CD1c-positive myeloid dendritic cell (primary cell): ENCODE data around the gene LCE1A.

Experiments used
- DNase-seq: peaks from one replicate; pipeline ENCODE4 v3.0.0-alpha.2; 2016; ENCODE audit errors: extremely low spot score

LCE1A gene

DNA sequence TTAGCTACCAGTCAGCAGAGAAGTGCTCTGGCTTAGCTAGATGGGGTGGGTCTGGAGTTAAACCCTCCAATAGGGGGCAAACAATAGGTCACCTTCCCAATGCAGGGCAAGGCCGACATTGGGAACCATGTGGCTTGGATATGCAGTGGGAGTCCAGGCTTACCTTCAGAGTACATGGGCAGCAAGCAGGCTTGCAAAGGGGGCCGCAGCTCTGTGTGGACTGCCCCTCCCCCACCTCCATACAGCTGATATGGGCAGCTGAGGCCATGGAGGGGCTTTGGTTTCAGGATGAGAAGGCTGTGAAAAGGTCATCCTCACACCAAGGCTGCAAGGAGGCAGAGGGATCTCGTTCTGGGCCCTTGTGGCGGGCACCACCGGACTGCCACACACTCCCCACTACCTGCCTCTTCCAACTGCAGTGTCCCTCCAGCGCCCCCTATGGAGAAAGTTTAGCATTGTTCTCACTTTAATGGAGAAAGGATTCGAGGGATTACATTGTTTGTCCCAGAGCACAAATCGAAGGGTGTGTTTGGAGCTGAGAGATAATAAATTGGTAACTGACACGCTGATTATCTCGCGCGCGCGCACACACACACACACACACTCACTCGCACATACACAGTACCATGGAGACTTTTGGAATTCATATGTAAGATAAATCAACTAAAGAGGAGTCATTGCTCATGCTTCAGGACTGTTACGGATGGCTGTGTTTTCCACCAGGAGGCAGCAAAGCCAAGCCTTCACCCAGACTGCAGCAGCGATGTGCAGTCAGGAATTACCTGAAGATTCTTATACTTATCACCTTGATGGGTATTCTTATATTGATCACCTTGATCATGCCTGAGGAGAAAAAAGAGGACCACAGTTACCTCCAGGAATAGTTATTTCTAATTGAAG, 43.8 kb downstream of the LCE1A start:
- peak; percentile 28 for DNase-seq

DNA sequence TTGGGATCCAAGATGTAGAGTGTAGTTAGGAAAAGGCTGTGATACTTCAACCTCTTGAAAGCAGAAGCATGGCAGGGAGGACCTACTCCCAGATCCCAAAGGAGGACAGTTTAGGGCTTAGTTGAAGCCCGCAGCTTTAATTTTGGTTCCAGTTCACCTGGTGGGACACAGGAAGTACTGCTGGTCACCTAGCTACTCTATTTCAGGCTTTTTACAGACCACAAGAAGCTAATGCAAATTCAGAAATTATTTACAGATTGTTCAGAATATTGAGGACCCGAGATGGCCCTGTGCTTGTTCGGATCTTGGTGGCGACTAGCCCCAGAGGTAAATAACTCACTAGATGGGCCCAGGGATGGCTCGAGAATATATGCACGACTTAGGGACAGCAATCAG, 44.5 kb downstream of the LCE1A start:
- no peak for DNase-seq

DNA sequence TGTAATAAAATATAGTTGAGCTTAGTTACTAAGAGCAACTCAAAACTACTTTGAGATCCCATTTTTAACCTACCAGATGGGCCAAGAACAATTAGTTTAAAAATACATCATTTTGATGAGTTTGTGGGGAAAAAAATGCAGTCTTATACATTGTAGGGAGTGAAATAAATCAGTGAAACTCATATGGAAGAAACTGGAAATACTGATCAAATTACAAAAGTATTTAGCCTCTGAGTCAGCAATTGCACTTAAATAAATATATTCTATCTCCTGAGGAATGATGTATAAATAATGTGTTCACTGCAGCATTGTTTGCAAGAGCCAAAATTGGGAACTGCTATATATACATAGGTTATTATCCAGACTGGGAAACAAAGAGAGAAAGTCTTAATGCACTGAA, 46.2 kb downstream of the LCE1A start:
- no peak for DNase-seq

DNA sequence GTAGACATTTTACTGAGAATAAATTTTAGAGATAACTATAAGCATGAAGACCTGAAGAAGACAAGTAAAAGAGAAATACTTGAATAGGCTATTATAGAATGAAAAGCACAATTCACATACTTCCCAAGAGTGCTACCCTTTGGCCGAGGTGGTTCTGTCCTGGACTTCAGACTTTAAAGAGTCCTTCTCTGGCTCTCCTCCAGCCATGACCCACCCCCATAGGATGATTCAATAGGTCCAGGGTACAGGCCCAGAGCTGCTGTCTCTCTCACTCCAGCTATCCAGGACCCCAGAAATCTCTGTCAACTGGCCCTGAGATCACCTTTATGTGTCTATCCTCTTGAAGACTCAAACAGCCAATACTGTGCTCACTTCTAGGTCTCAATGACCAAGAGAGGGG, 49.6 kb downstream of the LCE1A start:
- DNase-seq = no peak
